HG03097 (cell line): ENCODE measurements around the gene ARL3.

Source experiments
- ATAC-seq: cut with Tn5 transposase; IDR thresholded peaks from one replicate; pipeline ENCODE4 v1.9.1; 2021; ENCODE audit not compliant: unreplicated experiment, low FRiP score

Gene ARL3

DNA sequence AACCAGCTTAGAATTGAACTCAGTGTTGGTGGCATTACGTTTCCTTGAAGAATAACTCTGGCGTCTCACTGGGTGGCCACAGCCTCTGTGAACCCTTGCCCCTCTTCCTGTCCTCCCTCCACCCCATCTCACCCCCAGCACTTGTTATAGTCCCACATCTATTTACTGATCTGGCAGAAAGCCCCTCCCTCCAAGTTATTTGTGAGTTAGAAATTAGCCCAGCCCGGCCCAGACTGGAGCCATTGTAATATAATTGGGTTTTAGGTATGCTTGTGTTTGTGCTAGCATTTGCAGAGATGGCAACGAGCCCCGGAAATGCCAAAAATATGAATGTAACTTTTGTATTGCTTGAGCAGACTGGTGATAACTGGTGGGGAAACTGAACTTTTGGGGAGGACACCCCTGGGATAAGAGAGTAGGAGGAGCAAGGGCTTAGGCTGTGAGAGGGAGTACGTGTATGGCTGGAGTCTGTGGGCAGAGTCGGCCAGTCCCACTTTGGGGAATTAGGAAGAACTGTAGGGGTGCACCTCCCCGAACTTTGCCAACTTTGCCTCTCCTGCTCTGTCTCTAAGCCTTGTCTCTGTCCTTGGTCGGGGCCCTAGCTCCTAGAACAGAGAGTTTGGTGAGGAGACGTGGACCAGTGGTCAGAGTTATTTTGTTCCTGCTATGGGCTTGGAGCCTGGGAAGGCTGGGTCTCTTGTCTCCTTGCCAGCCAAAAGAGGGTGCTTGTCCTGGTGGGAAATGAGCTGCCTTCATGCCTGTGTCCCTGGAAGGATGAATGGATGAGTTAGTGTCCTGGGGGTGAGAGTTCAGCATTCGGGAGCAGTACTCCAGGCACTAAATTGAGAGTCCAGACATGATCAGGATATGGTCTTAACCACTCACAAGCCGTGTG, 89.2 kb downstream of the ARL3 start:
- no peak for ATAC-seq

DNA sequence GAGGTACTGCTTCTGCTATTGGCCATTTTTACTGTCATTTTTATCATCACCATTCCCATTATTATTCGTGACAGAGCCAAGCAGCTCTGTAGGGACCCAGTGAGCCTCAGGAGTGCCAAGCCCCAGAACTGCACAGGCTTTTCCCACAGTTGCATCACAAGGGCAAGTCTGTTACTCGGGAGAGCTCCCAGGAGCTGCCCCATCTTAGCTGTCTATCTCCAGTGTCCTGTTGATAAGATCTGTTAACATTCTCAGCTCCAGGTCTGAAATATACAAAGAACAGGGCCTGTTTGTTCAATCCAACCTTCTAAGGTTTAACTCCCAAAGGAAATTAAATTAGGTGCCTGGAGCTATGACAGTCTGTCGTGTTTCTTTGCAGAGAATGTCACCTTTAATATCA, 90.1 kb downstream of the ARL3 start:
- no peak for ATAC-seq
